ENCODE measurements around the gene GPR151.
"Not testable (repeated sequence)": the region's sequence is repeated elsewhere in the genome, so short reads cannot be mapped to it uniquely, and the experiment has no call there.

Gene GPR151

DNA sequence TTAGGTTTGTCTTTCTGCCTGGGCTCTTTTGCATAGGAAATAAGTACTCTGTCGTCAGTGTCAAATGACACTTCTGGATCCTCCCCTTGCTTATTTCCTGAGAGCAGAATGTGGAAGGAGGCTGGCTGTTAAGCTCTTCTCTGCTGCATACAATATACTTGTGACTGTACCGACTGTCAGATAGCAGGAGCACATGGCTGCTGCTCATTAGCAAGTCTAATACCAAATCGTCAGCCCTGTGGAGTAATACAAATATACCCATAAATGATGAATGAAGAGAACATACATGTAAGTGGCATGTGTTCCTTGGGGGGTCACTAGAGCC, at the start of gene GPR151:
Gene GPR151 (minus strand): TSS at position 40 of the 325 bp plus-strand sequence. CDS start 77 bp downstream, outside the sequence.
- peak; percentile 24 for DNase-seq (ENCODE audit: low spot score)

DNA sequence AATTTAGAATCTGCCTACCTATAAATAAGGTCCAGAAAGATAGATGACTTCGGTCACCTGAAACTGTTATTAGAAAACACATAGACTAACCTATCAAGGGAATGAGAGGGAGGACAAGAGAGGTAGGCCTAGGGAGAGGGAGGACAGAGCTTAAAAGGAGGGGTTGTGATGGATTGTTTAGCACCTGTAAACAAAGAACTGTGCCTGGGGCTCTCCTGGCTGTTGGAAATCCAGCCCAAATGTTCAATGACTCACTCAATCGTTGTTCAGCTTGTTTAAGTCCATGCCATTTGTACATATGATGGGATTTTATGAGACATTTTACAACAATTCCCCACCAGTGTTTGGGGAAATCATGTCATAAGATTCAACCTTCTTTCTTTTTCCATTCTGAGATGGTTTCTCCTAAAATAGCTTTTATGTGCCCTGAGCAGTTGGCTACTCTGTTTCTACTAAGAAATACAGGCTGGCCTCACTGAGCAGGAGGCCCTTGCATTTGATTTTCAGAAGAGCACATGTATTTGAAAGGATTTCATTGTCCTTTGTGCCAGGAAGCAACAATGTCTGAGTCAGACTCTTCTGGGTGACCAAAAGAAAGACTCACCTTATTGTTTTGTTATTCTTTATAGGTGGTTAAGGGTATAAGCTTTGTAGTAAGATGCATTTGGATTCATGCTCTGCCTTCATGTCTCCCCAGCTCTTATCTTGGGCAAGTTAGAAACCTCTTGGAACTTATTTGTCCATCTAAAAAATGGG, 48.2 kb upstream of the GPR151 start:
- no peak for DNase-seq (ENCODE audit: low spot score)

DNA sequence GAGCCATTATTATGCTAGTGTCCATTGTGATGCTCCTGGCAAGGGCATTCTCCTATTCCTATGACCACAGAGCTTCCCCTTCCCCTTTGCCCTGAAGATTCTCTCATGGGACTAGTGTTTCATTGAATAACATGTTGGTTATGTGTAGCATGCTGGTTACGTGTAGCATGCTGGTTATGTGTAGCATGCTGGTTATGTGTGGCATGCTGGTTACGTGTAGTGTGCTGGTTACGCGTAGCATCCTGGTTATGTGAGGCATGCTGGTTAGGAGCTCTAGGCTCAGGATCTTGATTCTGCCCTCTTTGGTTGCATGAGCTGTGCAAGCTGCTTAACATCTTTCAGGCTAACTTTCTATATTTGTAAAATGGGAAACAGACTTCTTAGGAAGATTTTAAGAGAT, 46.5 kb upstream of the GPR151 start:
- DNase-seq (ENCODE audit: low spot score), result no peak

DNA sequence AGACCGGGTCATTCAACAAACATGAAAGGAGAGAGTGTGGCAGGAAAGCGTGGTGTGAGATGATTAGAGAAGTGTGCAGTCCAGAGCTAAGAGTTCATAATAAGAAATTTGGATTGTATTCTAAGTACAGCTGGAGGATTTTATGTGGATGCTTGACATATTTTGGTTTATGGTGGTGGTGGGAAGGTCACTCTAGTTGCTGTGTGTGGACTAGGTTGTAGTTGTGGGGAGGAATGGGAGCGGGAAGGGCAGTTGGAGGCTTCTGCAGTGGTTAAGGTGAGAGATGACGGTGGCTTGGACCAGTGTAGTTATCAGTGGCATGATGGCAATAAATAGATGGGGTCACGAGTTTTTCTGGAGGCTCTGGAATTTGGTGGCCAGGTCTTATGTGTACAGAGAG, 45.7 kb upstream of the GPR151 start:
- DNase-seq (ENCODE audit: low spot score), result no peak

DNA sequence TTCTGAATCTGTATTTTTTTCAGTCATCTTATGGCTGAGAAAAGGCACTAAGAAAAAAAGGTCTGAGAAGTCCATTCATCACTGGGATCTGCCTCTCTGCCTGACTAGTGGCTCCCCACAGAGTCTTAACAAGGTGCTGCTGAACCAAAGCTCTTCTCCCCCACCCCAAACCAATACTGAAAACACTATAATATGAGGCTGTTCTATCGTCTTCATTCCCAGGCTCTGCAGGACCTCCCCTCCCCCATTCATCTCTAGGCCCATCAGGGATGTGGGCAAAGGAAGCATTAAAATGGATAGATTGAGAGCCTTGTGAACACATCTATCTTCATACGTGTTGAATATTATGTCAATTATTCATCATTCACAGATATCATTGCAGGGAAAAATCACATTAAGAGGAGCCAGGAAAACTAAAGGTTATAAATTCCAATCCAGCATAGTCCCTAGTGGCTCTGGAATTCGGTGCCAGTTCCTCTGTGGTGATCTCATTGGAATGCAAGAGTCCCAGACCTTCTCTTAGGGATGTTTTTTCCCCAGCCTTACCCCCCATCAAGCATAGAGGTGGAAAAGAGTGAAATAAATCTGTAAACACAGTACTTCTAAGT, 44.3 kb upstream of the GPR151 start:
- DNase-seq (ENCODE audit: low spot score), result no peak

DNA sequence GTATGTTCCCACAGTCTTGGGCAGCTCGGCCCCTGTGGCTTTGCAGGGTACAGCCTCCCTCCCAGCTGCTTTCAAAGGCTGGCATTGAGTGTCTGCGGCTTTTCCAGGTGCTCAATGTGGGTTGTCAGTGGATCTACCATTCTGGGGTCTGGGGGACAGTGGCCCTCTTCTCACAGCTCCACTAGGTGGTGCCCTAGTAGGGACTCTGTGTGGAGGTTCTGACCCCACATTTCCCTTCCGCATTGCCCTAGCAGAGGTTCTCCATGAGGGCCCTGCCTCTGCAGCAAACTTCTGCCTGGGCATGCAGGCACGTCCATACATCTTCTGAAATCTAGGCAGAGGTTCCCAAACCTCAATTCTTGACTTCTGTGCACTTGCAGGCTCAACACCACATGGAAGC, 40.9 kb upstream of the GPR151 start:
- DNase-seq (ENCODE audit: low spot score), result not testable (repeated sequence)

DNA sequence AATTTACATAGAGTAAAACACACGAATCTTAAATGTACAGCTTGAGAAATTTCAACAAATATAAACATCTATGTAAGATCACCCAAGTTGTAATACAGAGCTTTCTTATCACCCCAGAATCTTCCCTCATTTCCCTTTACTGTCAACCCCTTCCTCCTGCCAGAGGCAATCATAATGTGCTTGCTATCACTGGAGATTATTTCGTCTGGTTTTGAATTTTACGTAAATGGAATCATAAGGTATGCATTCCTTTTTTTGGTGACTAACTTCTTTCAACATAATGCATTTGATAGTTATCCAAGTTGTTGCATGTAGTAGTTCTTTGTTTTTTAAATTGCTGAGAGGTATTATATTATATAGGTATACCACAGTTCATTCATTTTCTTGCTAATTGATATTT, 37.5 kb upstream of the GPR151 start:
- DNase-seq (ENCODE audit: low spot score), result no peak

DNA sequence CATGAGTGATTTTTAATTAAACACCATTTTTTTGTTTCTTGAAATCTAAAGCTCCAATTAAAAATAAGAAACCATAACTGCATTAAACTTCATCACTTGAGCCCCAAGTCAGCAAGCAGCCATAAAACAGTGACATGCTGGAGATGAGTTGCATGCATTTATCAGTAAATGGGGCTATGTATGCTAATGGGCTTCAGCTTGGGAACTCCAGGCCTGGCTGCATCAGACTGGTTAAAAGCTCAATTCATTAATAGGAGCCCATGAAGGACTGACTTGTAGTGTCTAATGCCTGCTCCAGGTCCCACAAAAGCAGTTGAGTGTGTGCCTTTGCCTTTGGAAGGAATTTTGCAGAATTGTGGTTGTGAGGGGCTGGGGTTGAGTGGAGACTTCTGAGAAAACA, 33.6 kb upstream of the GPR151 start:
- DNase-seq (ENCODE audit: low spot score), result no peak

DNA sequence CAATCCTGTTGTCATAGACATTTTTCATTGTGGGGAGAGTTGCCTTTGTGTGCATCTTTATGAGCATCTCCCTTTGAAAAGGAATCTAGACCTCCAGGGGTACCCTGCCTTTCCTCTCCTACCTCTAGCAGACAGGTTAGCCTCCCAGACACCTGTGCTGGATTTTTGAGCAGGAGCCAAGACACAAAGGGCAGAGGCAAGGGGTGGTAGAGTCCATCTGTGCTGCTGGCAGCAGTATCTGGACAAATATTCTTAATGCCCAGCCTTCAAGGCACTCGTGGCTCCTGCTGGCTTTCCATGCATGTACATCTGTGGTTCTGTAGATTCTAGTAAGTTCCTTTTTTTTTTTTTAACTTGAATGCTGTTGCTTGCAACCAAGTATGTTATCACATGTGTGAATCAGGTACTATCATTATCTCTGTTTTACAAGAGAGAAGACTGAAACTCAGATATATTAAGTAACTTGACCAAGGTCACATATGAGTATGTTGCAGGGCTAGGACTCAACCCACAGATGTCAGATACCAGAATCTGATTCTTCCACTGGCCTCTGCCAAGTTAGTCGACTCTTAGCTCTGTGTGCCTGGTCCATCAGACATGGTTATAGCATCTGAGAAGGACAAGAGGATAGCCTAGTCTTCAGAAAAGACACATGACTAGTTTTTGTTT, 32.9 kb upstream of the GPR151 start:
- no peak for DNase-seq (ENCODE audit: low spot score)

DNA sequence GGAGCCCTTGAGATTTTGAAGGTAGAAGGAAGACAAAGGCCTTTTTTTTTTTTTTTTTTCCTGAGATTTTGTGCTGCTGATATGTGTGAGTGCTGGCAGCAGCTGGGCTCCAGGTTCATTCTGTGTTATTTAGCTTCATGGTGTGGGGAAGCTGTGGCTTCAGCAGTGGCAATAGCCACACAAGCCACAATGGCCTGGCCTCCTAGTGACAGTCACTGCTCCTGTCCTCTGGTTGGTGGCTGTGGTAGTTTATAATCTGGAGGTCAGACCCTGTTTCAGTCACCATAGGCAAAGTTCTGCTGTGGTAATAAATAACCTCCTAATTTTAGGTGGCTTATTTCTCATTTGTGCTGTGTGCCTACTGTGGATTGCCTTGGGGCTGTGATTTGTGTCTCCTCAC, 28.2 kb upstream of the GPR151 start:
- no peak for DNase-seq (ENCODE audit: low spot score)

DNA sequence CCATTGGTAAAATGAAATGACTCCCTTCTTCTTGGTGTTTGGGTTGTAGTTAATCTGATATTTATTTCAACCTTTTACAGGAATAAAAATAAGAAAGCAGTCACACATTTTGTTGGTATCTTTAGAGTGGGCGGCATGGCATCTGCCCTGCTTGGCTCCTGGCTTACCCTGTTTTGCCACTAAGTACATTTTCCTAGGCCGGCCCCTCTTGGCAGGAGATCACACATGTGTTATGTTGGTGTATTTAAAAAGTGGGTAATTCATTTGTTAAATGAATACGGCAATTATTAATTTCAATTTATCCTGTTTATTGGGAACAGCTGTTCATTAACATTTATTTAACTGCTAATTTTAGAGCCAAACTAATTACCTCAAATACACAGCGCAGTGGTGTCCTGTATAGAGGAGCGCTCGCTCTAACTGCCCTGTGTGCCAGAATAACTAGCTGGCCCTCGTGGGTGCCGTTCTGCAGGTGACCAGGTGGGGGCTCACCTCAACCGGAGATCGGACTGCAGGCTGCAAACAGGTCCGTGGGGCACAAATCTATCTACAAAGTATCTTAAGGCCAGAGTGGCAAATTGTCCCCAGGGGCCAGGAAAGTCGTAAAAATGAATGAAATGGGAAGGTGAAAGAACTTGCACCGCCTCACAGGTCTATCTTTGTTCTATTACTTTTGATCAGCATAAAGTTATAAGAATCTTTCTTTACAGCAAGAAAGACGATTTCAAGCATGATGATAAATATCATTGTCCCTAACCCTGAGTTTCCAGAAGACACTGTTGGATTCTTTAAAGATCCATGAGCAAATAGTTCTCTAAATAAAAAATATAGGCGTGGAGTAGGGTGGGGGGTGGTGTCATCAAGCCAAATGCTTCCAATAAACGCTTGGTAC, 26.2 kb upstream of the GPR151 start:
- DNase-seq (ENCODE audit: low spot score), result peak; percentile 84

DNA sequence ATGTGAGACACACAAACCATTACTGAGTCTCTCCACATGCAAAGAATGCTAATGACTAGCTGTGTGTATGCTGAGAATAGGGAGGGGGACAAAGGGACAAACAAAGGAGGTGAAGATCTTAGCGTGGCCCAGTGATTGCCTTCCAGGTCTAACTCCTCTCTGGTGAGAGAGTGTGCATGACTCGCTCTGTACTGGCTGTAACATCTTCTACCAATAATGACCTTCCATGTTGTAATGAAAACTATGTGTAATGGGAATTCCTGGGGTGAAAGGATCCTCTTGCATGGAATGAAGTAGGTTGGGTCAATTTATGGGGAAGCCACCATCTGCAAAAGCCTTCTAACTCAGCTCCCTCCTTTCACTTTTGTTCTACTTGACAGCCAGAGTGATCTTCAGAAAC, 24.4 kb upstream of the GPR151 start:
- no peak for DNase-seq (ENCODE audit: low spot score)

DNA sequence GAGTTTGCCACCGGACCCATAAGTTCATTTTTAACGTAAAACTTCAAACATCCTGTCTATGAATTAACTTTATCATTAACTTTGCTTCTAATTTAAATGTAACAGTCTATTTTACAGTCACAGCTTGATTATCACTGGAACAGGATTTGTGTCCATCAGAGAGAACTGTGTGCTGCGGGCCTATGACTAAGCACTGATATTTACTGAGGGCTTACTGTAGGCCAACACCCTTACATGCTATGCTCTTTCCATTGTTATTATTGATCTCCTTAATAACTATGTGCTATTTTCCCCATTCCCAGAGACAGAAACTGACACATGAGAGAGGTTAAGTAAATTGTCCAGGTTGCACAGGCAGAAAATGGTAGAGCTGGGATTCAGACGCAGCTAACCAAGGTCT, 24.0 kb upstream of the GPR151 start:
- DNase-seq (ENCODE audit: low spot score), result no peak

DNA sequence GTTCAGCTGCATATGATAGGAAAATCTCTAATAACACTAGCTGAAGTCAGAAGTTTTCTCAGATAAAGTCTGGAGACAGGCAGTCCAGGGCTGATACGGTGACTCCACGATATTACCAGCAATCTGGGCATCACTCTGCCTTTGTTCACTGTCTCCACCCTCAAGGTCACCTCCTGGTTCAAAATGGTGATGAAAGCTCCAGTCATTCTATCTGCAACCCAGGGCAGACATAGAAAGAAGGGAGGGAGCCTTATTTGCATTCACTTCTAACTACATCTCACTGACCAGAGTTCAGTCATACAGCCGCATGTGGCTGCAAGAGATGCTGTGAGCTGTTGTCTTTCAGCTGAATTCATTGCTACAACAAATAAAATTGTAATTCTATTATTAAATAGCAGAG, 22.4 kb upstream of the GPR151 start:
- no peak for DNase-seq (ENCODE audit: low spot score)

DNA sequence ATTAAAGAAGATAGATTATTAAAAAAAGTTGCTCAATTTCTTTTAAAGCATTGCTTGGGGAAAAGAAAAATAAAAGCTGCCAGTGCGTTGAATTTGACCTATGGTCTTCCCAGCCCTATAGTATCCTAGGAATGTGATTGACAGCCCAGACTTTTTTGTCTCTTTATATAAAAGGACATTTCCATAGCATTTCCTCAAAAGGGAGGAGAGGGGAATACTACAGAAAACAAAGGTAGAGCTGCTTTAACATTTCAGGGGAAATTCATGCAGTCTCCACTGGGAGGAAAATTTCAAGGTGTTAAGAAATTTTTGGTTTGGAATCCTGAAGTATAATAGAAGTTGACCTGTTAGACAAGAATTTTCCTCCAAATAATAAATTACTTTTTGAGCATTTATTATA, 17.9 kb upstream of the GPR151 start:
- no peak for DNase-seq (ENCODE audit: low spot score)

DNA sequence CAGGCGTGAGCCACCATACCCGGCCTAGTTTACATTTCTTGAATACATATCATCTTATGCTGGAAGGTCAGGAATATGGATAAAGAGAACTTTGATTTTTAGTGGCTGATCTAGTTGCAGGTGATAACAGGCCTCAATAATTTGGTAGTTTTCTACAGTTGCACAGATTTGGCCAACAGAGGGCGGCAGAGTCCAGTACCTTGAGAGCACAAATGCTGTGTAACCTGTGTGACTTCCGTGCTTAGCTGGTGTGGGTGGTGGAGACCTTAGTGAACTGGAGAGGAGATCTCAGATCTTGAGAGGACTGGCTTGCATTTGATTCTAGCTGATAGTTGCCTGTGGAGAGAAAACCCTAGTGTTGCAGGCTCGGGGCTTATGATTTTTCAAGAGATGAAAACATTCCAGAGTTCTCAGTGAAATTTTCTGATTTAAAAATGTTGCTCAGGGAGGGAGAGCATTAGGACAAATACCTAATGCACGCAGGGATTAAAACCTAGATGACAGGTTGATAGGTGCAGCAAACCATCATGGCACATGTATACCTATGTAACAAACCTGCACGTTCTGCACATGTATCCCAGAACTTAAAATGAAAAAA, 17.4 kb upstream of the GPR151 start:
- peak; percentile 85 for DNase-seq (ENCODE audit: low spot score)

DNA sequence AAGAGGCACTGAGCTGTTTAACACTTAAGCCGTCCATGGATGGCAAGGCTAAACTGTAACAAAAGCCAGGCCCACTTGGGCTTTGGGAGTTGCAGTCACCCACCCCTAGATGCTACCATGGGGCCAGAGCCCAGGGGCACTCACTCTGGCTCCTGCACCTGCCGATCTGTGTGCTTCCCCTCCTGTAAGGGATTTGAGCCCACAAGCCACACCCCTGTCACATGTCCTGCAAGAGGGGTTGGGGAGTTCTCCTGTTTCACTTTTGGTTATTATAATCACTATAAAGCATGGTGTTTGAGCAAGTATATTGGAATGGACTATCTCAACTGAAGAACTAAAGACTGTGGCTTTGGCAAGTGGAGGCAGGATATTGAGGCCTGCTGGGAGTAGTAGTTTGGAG, 14.0 kb upstream of the GPR151 start:
- no peak for DNase-seq (ENCODE audit: low spot score)

DNA sequence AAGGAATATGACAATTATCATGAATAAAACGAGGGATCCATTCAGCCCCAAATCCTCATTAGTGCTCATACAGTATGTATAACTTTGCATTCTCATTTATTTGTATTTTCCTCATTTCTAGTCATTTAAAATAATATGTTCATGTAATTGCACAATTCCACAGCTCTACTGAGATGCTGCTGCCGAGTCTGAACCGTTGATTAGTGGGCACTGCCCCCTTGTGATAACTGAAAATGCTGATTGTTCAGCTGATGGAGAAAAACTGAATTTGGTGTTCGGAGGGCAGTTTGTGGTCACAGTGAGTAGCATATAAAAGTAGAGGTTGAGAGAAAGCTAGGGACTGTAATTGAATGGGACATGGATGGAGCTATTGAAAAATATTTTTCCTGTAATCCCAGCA, 12.2 kb upstream of the GPR151 start:
- DNase-seq (ENCODE audit: low spot score), result peak; percentile 46

DNA sequence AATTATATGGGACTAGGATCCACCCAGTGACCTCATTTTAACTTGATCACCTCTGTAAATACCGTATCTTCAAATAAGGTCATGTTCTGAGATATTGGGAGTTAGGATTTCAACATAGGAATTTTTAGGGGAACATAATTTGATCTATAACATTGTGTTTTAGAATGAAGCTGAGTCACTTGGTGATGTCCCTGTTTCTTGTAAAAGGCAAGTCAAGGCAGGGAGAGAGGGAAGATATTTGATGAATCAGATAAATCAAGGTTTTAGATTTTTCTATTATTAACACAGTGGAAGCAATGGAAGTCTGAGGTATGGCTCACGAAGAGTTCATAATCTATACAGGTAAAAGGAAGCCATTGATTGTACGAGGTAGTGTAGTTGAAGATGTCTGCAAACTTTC, 11.8 kb upstream of the GPR151 start:
- no peak for DNase-seq (ENCODE audit: low spot score)

DNA sequence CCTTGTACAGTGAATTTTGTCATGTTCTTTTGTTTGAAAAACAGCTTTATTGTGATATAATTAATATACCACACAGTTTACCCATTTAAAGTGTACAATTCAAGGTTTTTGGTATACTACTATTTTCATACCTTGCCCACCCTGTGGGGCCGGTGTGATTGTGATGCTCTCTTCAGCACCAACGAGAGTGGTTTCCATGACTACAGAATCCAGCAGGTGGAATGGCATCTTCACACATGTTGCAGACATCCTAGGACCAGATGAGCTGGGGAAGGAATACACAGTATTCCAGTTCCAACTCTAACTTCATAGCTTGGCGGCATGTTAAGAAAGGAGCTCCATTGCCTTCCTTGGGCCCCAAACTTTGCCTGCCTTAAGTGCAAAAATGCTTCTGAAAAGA, 7.7 kb upstream of the GPR151 start:
- DNase-seq (ENCODE audit: low spot score), result no peak

DNA sequence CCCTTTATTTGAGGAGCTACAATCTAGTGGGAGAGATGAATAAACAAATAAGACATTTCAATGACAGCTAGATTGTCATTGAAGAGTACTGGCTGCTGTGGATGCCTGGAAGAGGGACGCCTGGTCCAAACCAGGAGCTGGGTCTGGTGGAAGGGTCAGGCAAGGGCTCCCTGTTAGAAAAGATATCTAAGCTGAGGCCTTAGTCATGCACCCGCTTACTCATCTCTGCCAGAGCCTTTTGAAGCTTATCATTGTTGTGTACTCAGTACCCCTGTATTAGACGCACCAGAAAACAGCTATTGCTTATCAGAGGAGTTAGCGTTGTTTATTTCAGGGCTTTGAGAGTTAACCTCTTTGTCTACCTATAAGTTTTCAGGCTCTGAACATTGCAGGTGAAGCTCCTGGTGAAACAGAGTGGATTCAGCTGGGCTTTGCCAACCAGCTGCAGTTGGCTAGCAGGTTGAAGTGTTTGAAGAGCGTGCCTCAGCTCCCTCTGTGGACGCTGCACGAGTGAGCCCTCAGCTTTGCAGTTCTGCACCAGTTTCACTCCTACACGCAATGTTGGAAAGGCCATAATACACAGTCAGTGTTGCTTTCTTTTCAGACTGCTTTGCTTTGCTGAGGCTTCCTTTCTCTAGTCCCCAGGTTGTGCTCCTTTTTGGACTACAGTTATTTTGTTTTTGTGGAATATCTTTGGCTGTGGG, 5.6 kb upstream of the GPR151 start:
- DNase-seq (ENCODE audit: low spot score), result no peak

DNA sequence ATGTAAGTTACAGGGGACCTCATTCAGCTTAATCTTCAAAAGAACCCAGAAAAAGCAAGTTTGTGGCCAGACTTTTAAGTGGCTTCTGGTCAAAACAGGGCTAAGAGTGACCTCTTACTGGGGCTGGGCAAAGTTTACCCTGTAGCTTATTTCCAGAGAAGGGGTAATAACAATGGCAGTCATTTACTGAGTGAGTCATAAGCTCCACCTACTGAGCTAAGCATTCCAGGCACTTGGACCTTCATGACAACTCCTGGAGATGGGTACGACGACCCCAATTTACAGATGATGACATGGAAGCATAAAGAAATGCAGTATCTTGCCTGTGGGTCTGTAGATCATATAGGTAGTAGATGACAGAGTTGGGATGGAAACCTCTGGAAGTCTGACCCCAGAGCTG, 4.7 kb upstream of the GPR151 start:
- no peak for DNase-seq (ENCODE audit: low spot score)
